Esophagus muscularis mucosa (tissue), 4 donors: Measurements from ENCODE around the gene SLC41A3. TPM values are rescaled to one million over a fixed set of nuclear protein-coding genes. Genes with fewer than 3 reads are reported as not detected.
"Not testable (repeated sequence)": the region's sequence is repeated elsewhere in the genome, so short reads cannot be mapped to it uniquely, and the experiment has no call there.

Experiments used
- DNase-seq: peaks from one replicate; pipeline ENCODE4 v3.0.0-alpha.2; 2017; ENCODE audit errors: extremely low spot score
- H3K27ac ChIP-seq, 4 donors: fragments of 200-600 bp; sonication (generic); replicated peaks in 1 of 4; 1 replicate in 3 of 4; 2 replicates in 1 of 4; pipeline ENCODE4 v1.5.1; 2016 to 2019; ENCODE audit warnings: mild to moderate bottlenecking in 1 of 4
- H3K27me3 ChIP-seq, 4 donors: fragments of 200-600 bp; sonication (generic); one replicate each; pipeline versions ENCODE4 v1.5.1 to v1.6.0; 2016 to 2019
- H3K36me3 ChIP-seq, 4 donors: fragments of 200-600 bp; sonication (generic); one replicate each; pipeline ENCODE4 v1.5.1; 2016 to 2019
- H3K4me1 ChIP-seq, 4 donors: fragments of 200-600 bp; sonication (generic); one replicate each; pipeline ENCODE4 v1.5.1; 2016 to 2019
- H3K4me3 ChIP-seq, 4 donors: fragments of 200-600 bp; sonication (generic); 1 replicate in 2 of 4; 2 replicates in 2 of 4; pipeline ENCODE4 v1.5.1; 2016 to 2019; ENCODE audit warnings: mild to moderate bottlenecking in 4 of 4, moderate library complexity in 1 of 4
- H3K9me3 ChIP-seq, 4 donors: fragments of 200-600 bp; sonication (generic); 1 replicate in 3 of 4; 2 replicates in 1 of 4; pipeline ENCODE4 v1.5.1; 2016 to 2019
- CTCF ChIP-seq, 3 experiments: fragments of 200-600 bp in 2 of 3; fragments of 450-650 bp in 1 of 3; sonication (generic) in 2 of 3; IDR thresholded peaks; one replicate each; pipeline ENCODE4 v1.5.1; 2017 to 2019; ENCODE audit warnings: antibody characterized with exemption in 3 of 3, mild to moderate bottlenecking in 2 of 3, moderate library complexity in 1 of 3
- EP300 ChIP-seq: sonication (generic); formaldehyde crosslinking; IDR thresholded peaks from one replicate; pipeline ENCODE4 v1.6.1; 2017; ENCODE audit warnings: antibody characterized with exemption
- POLR2A ChIP-seq: fragments of 450-650 bp; IDR thresholded peaks from one replicate; pipeline ENCODE4 v1.6.1; 2017; ENCODE audit warnings: antibody characterized with exemption, moderate library complexity, mild to moderate bottlenecking, low read depth
- POLR2AphosphoS5 ChIP-seq, 2 donors: sonication (generic); formaldehyde crosslinking; IDR thresholded peaks; one replicate each; pipeline ENCODE4 v1.6.1; 2017; ENCODE audit warnings: antibody characterized with exemption in 2 of 2
- WGBS: methylation state at CpG from one replicate; pipeline ENCODE4 v1.1.5; 2018; 5-methylcytosine and 5-hydroxymethylcytosine counted together
- intact Hi-C: fragments of 100-400 bp; cut with DNase I; formaldehyde crosslinking; loops from one replicate; pipeline ENCODE4 v1.15.1; 2023
- total RNA-seq, 4 donors: library from RNA; depleted of rRNA; stranded (reverse); fragments of >200 nt; gene quantifications; one replicate each; pipeline versions ENCODE4 v1.1.0 to v1.2.1, GENCODE V29; 2016

The SLC41A3 gene
- total RNA-seq, 4 donors from 2014 or later, result 31.6 to 68.1 (median 38.9) TPM

GRCh38 chr3:125971997-125972944, 111.7 kb downstream of the SLC41A3 start:
- DNase-seq, H3K9me3 ChIP-seq, intact Hi-C loops, H3K36me3 ChIP-seq, H3K4me1 ChIP-seq, H3K27ac ChIP-seq: not testable (repeated sequence)
- WGBS, result 8% methylated on average over 19 of the region's 31 CpGs
- peaks cover 0 to 25% (median 0%) of the 10 kb centered on the region in 4 donors for H3K27me3 ChIP-seq
- H3K4me3 ChIP-seq, result peak overlapping the region; percentile 37 to 49 (median 43)
- TF ChIP-seq CTCF (IDR thresholded peaks at IDR 0.05), result peak; percentile 71 to 75 (median 73)

GRCh38 chr3:125968701-125969592, 115.0 kb downstream of the SLC41A3 start, which contains the start of gene ROPN1B:
ROPN1B (plus strand) TSS chr3:125969178; CDS start chr3:125972055, 2,877 bp downstream.
- WGBS, result no CpG with 5 or more reads among the region's 50 CpGs
- peak within 1 kb of the TSS in 1 of 4 donors; percentile 30 for H3K4me3 ChIP-seq
- intact Hi-C loops, H3K36me3 ChIP-seq, H3K27ac ChIP-seq, DNase-seq, H3K9me3 ChIP-seq, H3K4me1 ChIP-seq: not testable (repeated sequence)
- peaks cover 0 to 31% (median 0%) of the 10 kb centered on the region in 4 donors for H3K27me3 ChIP-seq

- H3K36me3 ChIP-seq, H3K9me3 ChIP-seq, DNase-seq, intact Hi-C loops, H3K4me1 ChIP-seq, H3K4me3 ChIP-seq, H3K27ac ChIP-seq: not testable (repeated sequence)
- H3K27me3 ChIP-seq, result peaks cover 0 to 37% (median 0%) of the 10 kb centered on the region in 4 donors
- WGBS, result 95% methylated on average over 2 of the region's 2 CpGs
Measured at GRCh38 chr3:125968121-125968520, 115.8 kb downstream of the SLC41A3 start.

- Histone ChIP-seq H3K27me3 (peaks cover 0 to 37% (median 0%) of the 10 kb centered on the region in 4 donors), H3K36me3 (no peaks in the 10 kb centered on the region), H3K4me3 (no peak overlapping the region), H3K9me3 (peaks cover 0 to 3% (median 0%) of the 10 kb centered on the region in 4 donors), H3K4me1 (peaks cover 5 to 6% (median 5%) of the 10 kb centered on the region in 4 donors), H3K27ac (no peak overlapping the region)
- TF ChIP-seq POLR2AphosphoS5 (IDR thresholded peaks at IDR 0.05) (no peak), POLR2A (no peak), CTCF (IDR thresholded peaks at IDR 0.05) (no peak), EP300 (no peak)
- DNase-seq, result no peak
- intact Hi-C loops, result no loop called here
Measured at GRCh38 chr3:125967156-125967555, 116.8 kb downstream of the SLC41A3 start.

- Histone ChIP-seq H3K36me3 (no peaks in the 10 kb centered on the region), H3K27me3 (peaks cover 0 to 36% (median 0%) of the 10 kb centered on the region in 4 donors), H3K9me3 (peaks cover 0 to 3% (median 0%) of the 10 kb centered on the region in 4 donors), H3K4me1 (no peaks in the 10 kb centered on the region), H3K27ac (no peak overlapping the region), H3K4me3 (no peak overlapping the region)
- TF ChIP-seq CTCF (IDR thresholded peaks at IDR 0.05) (no peak), POLR2A (no peak), POLR2AphosphoS5 (IDR thresholded peaks at IDR 0.05) (no peak), EP300 (no peak)
- DNase-seq, result peak; percentile 80
- intact Hi-C loops, result no loop called here
- WGBS, result 94% methylated on average over 3 of the region's 3 CpGs
Measured at GRCh38 chr3:125965505-125965904, 118.4 kb downstream of the SLC41A3 start.

- peaks cover 0 to 48% (median 1%) of the 10 kb centered on the region in 4 donors for H3K27me3 ChIP-seq
- intact Hi-C loops, H3K4me1 ChIP-seq, H3K9me3 ChIP-seq, H3K4me3 ChIP-seq, DNase-seq, H3K36me3 ChIP-seq, H3K27ac ChIP-seq: not testable (repeated sequence)
- WGBS, result 67% methylated on average over 1 of the region's 1 CpG
Measured at GRCh38 chr3:125963834-125964233, 120.1 kb downstream of the SLC41A3 start.
